MG63 (cell line): ENCODE data around the gene PDE3B. TPM values are rescaled to one million over a fixed set of nuclear protein-coding genes. Genes with fewer than 3 reads are reported as not detected.

Experiments used
- DNase-seq: peaks from one replicate; pipeline ENCODE4 v3.0.0-alpha.2; 2020
- H3K27me3 ChIP-seq: fragments of 250-450 bp; sonication (Bioruptor Pico); 2 replicates; pipeline ENCODE4 v1.5.1; 2020; ENCODE audit warnings: mild to moderate bottlenecking, moderate library complexity
- H3K36me3 ChIP-seq: fragments of 250-450 bp; sonication (Bioruptor Pico); 2 replicates; pipeline ENCODE4 v1.5.1; 2020; ENCODE audit warnings: mild to moderate bottlenecking, moderate library complexity
- H3K4me3 ChIP-seq: fragments of 250-450 bp; sonication (Bioruptor Pico); 2 replicates; pipeline ENCODE4 v1.5.1; 2020; ENCODE audit warnings: mild to moderate bottlenecking, moderate library complexity
- H3K9me3 ChIP-seq: fragments of 250-450 bp; sonication (Bioruptor Pico); 2 replicates; pipeline ENCODE4 v1.5.1; 2020; ENCODE audit warnings: mild to moderate bottlenecking, moderate library complexity
- total RNA-seq: library from RNA; depleted of rRNA; stranded (reverse); fragments of >200 nt; shearing (Covaris generic); gene quantifications from 2 replicates; pipeline ENCODE4 v1.2.3, GENCODE V29; 2014; ENCODE audit warnings: low replicate concordance

PDE3B gene
- total RNA-seq, 1 experiment from 2014 or later = not detected

DNA sequence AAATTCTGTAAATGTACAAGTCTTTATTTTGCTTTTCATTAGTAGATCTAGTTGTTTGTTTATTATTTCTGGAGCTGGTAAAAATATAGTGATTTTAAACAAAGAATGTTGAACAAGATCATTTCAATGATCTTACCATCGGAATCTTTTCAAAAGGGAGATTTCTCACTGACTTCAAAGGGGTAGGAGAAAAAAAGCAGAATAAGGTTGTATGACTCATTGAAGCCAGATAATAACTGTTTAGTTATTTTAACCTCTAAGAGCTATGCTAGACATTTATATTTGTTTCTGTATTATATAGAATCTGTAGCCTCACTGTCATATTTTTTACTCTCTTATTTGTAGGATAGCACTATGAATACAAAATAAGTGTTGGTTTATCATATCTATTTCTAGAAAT, 8.1 kb upstream of the PDE3B start:
- no peak overlapping the region for H3K4me3 ChIP-seq
- no peaks in the 10 kb centered on the region; the same call in 1 of the 2 replicates for H3K27me3 ChIP-seq
- H3K9me3 ChIP-seq = no peaks in the 10 kb centered on the region
- H3K36me3 ChIP-seq = no peaks in the 10 kb centered on the region
- DNase-seq = no peak

DNA sequence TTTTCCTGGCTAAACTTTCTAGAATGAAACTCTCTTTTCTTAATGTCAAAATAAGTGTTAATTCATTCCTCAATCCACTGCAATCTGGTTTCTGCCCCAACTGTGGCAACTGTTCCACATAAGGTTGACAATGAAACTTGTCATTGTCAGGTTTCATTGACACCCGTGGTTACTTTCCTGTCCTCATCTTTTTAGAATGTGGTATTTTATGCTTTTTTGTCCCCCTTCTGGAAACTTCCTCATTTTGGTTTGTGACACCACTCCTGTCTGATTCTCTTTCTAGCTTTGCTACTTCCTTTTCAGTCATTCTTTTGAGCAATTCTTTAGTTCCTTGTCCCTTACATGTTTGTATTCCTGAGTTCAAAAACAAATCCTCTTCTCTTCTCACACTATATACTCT, 7.5 kb upstream of the PDE3B start:
- Histone ChIP-seq H3K36me3 (no peaks in the 10 kb centered on the region), H3K9me3 (no peaks in the 10 kb centered on the region), H3K4me3 (no peak overlapping the region), H3K27me3 (no peaks in the 10 kb centered on the region; the same call in 1 of the 2 replicates)
- DNase-seq = no peak

DNA sequence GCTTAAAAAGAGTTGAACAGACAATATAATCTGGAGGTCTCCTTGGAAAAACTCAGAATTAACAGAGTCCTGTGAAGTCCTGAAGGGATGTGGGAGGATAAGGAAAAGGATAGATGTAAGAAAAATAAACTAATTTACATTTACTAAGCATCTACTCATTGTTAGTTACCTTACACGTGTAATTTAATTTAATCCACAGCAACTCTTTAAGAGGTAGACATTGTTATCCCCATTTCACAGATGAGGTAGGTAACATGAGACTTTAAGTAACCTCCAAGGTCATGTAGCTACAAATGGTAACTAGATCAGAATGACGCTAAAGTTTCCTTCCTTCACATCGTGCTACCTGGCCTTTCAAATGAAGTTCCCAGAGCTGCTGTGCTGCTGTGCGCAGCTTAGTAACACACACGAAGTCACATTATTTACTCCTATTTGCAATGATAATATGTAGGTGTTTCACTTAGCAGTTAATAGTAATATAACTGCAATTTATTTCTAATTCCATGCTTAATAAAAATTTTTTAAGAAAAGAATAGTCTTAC, 5.7 kb upstream of the PDE3B start:
- Histone ChIP-seq H3K27me3 (no peaks in the 10 kb centered on the region; the same call in 1 of the 2 replicates), H3K36me3 (no peaks in the 10 kb centered on the region), H3K9me3 (no peaks in the 10 kb centered on the region), H3K4me3 (no peak overlapping the region)
- DNase-seq = no peak

DNA sequence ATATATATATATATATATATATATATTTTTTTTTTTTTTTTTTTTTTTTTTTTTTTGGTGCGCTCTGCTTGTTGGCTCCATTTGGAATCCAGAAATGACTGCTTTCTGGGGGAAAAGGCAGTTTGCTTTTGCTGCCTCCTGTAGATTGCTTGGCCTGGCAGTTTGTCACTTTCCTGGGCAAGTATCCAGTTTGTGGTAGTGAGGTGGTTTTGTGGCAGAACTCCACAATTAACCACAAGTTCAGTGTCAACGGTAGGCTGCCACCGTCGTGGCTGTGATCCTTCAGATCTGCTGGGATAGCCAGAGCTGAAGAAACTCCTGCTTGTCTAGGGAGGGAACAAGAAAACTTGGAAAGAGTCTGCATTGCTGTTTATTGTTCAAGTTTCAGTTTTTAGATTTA, 5.0 kb upstream of the PDE3B start:
- DNase-seq = no peak
- H3K9me3 ChIP-seq = no peaks in the 10 kb centered on the region
- H3K36me3 ChIP-seq = no peaks in the 10 kb centered on the region
- no peak overlapping the region for H3K4me3 ChIP-seq
- no peaks in the 10 kb centered on the region; the same call in 1 of the 2 replicates for H3K27me3 ChIP-seq

DNA sequence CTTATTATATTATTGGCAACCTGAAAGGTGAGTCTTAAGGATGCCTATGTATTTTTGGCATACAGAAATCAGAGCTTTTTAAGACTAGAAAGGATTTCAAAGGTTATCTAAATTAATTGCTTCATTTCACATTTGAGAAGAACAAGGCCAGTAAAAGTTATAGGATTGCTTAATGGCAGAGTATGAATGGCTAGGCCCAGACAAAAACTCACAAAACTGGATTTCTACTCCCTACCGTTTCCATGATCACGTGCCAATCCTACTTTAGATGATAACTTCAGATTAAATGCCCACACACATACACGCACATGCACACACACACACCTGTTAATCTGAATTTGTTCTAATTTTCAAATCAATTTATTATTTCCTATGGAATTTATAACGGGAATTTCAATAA, 1.8 kb upstream of the PDE3B start:
- H3K9me3 ChIP-seq = no peaks in the 10 kb centered on the region
- peaks cover 26% of the 10 kb centered on the region for H3K27me3 ChIP-seq
- no peaks in the 10 kb centered on the region for H3K36me3 ChIP-seq
- H3K4me3 ChIP-seq = no peak overlapping the region
- no peak for DNase-seq

DNA sequence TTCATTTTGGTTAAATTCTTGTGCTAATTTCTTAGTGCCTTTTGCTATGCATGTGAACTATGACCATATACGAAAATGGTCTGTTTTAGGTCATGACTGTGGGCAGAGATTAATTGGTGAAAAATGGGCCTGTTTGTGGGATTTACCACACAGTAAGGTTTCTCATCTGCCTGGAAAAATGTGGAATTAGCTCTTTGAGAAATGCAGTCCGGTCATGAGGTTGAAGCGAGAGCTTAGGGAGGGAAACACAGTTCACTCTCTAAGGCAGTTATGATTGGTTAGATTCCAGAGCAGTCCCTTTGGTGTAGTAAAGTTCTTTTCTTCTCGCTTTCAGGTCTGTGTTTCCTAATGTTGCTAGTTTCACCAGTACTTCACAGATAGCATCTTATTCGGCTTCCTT, 1.2 kb upstream of the PDE3B start:
- Histone ChIP-seq H3K27me3 (peaks cover 29% of the 10 kb centered on the region), H3K4me3 (no peak overlapping the region), H3K36me3 (no peaks in the 10 kb centered on the region), H3K9me3 (no peaks in the 10 kb centered on the region)
- DNase-seq = no peak

DNA sequence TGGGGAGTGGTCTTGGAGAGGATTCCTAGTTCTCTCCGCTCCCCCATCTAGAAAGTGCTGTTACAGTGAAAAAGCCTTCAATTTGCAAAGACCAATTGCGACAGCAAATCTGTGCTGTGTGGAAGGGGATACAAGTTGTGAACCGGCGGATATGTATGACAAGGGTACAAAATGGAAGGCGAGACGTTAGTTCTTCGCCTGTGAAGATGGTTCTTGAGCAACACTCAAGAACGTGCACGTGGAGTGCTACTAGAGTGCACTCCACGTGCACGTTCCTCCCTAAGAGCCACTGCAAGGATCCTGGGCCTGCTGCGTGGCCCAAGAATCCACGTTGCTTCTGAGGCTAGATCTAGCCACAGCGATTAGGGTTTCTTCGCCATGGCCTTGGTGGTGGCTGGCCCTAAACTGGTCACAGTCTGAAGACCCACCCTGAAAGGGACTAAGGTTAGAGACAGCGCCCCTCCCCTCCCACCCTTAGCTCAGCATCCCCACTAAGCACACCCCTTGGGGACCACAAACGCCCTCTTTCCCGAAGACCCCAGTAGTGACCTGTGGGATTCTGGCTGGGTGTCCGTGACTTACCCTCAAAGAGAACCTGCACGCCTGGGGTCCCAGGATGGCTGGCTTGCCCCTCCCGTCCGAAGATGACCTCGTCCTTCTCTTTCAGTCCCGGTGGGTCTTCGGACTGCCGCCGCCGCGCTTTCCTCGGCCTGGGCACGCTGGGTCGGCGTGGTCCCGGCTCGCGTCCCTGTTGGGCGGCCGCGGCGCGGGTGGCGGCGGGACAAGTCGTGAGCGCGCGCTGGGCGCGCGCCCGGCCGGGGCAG, 519 bp upstream of the PDE3B start:
- H3K27me3 ChIP-seq = peaks cover 31% of the 10 kb centered on the region

DNA sequence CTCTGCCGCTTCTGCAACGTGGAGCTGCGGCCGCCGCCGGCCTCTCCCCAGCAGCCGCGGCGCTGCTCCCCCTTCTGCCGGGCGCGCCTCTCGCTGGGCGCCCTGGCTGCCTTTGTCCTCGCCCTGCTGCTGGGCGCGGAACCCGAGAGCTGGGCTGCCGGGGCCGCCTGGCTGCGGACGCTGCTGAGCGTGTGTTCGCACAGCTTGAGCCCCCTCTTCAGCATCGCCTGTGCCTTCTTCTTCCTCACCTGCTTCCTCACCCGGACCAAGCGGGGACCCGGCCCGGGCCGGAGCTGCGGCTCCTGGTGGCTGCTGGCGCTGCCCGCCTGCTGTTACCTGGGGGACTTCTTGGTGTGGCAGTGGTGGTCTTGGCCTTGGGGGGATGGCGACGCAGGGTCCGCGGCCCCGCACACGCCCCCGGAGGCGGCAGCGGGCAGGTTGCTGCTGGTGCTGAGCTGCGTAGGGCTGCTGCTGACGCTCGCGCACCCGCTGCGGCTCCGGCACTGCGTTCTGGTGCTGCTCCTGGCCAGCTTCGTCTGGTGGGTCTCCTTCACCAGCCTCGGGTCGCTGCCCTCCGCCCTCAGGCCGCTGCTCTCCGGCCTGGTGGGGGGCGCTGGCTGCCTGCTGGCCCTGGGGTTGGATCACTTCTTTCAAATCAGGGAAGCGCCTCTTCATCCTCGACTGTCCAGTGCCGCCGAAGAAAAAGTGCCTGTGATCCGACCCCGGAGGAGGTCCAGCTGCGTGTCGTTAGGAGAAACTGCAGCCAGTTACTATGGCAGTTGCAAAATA, 816 bp downstream of the PDE3B start:
- no peaks in the 10 kb centered on the region for H3K36me3 ChIP-seq
- peak overlapping the region; percentile 48 for H3K4me3 ChIP-seq
- peak; percentile 10 for DNase-seq
- H3K27me3 ChIP-seq = peaks cover 35% of the 10 kb centered on the region
- no peaks in the 10 kb centered on the region for H3K9me3 ChIP-seq

More for the DNA sequence above, 519 bp upstream of the PDE3B start:
- Histone ChIP-seq H3K36me3 (no peaks in the 10 kb centered on the region), H3K4me3 (peak overlapping the region; percentile 48), H3K9me3 (no peaks in the 10 kb centered on the region)
- no peak for DNase-seq

DNA sequence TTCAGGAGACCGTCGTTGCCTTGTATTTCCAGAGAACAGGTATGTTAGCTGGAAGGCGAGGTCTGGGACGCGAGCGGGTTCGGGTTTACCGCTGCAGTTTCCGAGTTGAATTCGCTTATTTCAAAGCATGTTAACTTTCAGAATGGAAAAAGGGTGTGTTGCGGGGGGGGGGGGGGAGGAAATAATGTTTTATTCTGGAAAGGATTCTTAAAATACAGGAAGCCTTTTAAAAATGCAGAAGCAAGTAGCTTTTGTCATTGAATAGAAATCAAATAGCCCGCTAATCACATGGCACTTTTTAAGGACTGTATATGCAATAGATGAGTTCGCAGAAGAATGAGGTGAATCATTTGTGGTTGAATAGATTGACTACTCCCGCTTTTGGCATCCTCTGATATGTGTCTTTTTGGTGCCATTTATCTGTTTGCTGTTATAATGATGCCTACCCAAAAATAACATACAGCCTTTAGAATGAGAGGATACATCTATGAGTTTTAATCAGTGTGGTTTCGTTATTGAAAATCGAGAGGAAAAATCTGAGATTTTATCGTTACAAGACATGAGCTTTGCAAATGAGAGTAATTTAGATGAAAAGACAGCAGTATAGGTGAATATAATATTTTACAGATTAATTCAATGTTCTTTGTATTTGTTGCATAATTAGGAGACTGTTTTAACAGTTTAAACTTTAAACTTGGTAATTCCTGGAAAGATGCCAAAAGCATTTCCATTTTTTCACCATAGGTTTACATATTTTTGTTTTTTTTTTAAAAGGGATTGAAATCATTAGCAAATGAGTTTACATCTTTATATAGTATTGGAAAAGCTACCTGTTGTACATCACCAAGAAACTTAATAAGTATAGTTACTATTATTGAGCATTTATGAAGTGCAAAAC, 1.7 kb downstream of the PDE3B start:
- no peak for DNase-seq

DNA sequence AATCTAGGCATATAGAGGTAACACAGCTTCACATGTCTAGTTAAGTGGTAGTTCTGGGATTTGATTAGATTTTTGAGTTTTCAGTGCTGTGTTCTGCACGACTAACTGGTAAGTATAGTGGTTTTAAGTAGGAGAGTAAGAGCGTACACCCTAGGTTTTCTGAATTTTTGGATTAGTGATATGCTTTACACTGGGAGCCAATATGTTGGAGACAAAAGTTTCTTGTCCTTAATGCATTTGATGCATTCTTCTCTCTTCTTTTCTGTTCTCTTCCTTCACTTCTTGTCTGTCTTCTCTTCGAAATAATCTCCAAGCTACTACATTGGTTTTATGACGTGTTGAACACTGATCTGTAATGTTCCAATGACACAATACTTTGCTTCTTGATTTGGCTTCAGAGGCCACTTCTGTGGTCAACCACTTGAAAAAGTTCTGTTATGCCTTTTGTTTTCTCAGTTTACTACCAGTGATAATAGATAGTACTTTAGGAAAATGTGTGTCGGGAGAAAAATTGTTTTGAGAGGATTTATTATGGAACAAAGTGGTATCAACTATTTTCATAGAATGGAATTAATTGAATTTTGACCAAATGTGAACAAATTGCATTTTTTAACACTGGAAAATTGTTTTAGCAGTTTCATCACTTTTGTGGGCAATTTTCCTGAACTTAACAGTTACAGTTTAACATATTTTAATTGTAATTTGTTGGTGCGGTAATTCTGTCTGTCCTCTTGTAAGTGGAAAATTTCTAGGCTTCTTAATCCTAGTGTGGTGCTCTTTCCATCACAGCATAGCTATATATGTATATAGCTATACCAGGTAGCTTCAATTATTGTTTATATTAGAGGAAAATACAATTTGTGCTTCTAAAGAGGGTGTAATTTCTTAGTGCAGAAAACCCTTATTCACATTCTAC, 2.6 kb downstream of the PDE3B start:
- H3K4me3 ChIP-seq = no peak overlapping the region
- no peaks in the 10 kb centered on the region for H3K9me3 ChIP-seq
- H3K36me3 ChIP-seq = no peaks in the 10 kb centered on the region
- H3K27me3 ChIP-seq = peaks cover 35% of the 10 kb centered on the region
- DNase-seq = no peak

More for the DNA sequence above, 1.7 kb downstream of the PDE3B start:
- peak overlapping the region; percentile 48 for H3K4me3 ChIP-seq
- H3K27me3 ChIP-seq = peaks cover 35% of the 10 kb centered on the region
- H3K36me3 ChIP-seq = no peaks in the 10 kb centered on the region
- H3K9me3 ChIP-seq = no peaks in the 10 kb centered on the region

DNA sequence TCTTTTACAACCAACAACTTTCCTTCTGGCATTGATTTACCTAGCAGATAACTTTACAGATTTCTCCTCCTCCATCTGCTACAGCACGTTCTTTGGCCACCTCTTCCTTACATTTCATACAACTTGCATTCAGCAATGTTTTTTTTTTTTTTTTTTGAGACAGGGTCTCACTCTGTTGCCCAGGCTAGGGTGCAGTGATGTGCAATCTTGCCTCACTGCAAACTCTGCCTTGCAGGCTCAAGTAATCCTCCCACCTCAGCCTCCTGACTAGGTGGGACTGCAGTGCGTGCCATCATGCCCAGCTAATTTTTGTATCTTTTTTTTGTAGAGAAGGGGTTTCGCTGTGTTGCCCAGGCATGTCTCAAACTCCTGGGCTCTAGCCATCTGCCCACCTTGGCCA, 6.5 kb downstream of the PDE3B start:
- no peak for DNase-seq

DNA sequence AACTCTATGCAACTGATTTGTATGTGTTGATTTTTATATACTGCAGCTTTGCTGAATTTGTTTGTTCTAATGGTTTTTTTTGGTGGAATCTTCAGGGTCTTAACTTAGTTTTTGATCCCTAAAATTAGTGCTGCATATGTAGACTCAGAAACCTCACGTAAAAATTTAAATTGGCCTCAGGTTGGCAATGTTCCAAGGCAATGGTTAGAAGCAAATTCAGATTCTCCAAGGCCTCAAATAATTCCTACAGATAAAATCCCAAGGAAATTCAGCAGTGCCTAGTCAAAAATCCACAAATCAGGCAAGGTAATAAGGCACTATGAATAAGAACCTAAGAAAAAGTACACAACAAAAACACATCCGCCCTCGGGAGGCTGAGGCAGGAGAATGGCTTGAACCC, 9.5 kb downstream of the PDE3B start:
- Histone ChIP-seq H3K27me3 (peaks cover 4% of the 10 kb centered on the region), H3K36me3 (no peaks in the 10 kb centered on the region), H3K9me3 (no peaks in the 10 kb centered on the region), H3K4me3 (no peak overlapping the region)
- no peak for DNase-seq

More for the DNA sequence above, 6.5 kb downstream of the PDE3B start:
- Histone ChIP-seq H3K27me3 (peaks cover 26% of the 10 kb centered on the region), H3K36me3 (no peaks in the 10 kb centered on the region), H3K9me3 (no peaks in the 10 kb centered on the region), H3K4me3 (no peak overlapping the region)

DNA sequence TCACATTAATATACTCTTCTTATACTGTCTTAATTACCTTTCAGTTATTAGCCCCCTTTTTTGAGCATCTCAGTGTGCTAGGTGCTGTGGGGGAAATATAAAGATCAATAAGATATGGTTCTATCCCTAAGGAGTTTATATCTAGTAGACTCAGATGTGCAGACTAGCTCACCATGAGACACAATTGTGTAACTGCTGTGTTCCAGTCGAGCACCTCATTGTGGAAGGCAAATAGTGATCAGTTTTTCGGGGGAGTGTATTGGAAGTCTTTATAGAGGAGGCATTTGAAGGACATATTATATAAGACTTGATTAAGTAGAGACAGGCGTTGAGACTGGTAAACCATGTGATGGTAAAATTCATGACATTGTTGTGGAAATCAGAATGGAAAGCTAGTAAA, 11.8 kb downstream of the PDE3B start:
- no peak for DNase-seq
- Histone ChIP-seq H3K36me3 (no peaks in the 10 kb centered on the region), H3K27me3 (no peaks in the 10 kb centered on the region), H3K4me3 (no peak overlapping the region), H3K9me3 (no peaks in the 10 kb centered on the region)

DNA sequence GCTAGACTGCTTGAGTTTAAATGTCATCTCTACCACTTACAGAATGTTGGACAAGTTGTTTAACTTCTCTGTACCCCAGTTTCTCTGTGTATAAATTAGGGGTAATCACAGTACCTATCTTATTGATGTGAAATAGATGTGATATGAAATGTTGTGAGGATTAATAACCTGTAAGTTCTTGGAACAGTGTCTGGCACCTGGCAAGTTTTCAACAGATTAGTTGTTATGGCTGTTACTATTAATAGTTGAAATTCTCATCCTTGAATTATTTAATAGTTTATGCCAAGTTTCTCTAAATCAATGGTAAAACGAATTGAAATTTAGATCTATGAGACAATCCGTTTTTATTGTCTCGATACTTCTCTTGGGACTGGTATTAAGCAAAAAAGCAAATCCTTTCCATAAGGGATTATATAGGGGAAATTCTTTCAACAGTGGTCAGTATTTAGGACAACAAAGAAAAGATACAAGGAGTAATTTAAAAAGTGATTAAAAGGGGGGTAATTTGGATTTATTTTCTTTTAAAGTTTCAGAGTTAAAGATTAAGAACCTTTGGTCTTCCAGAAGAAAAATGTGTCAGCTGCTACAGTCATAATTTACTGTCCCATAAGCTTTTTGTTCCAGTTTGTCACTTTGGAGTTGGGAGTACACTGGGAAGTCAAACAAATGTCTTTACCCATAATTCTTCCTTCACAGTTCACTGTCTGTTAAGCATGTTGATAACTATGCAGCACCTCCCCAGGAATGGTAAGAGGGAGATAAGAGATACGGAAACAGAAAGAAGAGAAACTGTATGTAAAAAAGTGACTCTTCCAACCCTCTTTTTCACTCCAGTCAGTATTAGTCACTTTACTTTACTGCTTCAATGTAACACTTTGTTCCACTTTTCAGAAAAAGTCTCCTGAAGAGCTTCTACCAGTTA, 13.2 kb downstream of the PDE3B start:
- DNase-seq = no peak

DNA sequence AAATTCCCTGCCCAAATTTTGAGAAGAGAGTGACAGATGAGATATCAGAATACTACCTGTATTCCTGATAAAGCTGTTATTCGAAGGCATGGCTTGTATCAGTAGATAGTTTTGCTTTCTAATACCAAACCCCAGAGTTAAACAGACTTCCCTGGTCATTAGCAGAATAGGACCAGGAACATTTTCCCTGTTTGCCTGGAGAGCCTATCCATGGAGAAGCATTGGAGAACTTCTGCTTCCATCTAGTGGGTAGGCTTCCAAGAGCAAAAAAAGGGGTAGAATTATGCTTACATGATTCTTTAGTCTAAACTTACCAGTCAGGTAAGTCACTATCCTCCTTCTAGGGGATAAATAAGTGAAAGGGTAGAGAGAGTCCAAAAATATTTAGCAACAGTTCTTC, 14.2 kb downstream of the PDE3B start:
- no peak overlapping the region for H3K4me3 ChIP-seq
- H3K36me3 ChIP-seq = no peaks in the 10 kb centered on the region
- H3K9me3 ChIP-seq = no peaks in the 10 kb centered on the region
- DNase-seq = no peak
- H3K27me3 ChIP-seq = no peaks in the 10 kb centered on the region

More for the DNA sequence above, 13.2 kb downstream of the PDE3B start:
- Histone ChIP-seq H3K27me3 (no peaks in the 10 kb centered on the region), H3K9me3 (no peaks in the 10 kb centered on the region), H3K36me3 (no peaks in the 10 kb centered on the region), H3K4me3 (no peak overlapping the region)
